Thoracic aorta (tissue), 2 donors: ENCODE measurements around the gene ZNF667. TPM values are rescaled to one million over a fixed set of nuclear protein-coding genes. Genes with fewer than 3 reads are reported as not detected.
A peak's percentile ranks its signal among the peaks of the same experiment; 100 is the strongest.

ENCODE experiments used
- ATAC-seq: fragments of 150-250 bp; one replicate; pipeline ENCODE4 v1.8.0; 2017; ENCODE audit warnings: low read depth; ENCODE audit not compliant: insufficient number of reproducible peaks, low FRiP score
- DNase-seq: peaks from one replicate; pipeline ENCODE4 v3.0.0-alpha.2; 2020; ENCODE audit warnings: low spot score
- H3K27ac ChIP-seq, 2 donors: fragments of 200-600 bp; sonication (generic); 1 replicate in 1 of 2; 2 replicates in 1 of 2; pipeline ENCODE4 v1.5.1; 2016; ENCODE audit warnings: mild to moderate bottlenecking in 2 of 2, moderate library complexity in 2 of 2
- H3K27me3 ChIP-seq: fragments of 200-600 bp; sonication (generic); replicated peaks from 2 replicates; pipeline ENCODE4 v1.6.0; 2016; ENCODE audit warnings: mild to moderate bottlenecking; ENCODE audit not compliant: insufficient read depth
- H3K36me3 ChIP-seq: fragments of 200-600 bp; sonication (generic); one replicate; pipeline ENCODE4 v1.5.1; 2016
- H3K4me1 ChIP-seq, 2 donors: fragments of 200-600 bp; sonication (generic); 1 replicate in 1 of 2; 2 replicates in 1 of 2; pipeline versions ENCODE4 v1.5.1 to v1.6.0; 2016; ENCODE audit warnings: low read depth in 2 of 2, mild to moderate bottlenecking in 1 of 2; ENCODE audit not compliant: control insufficient read depth in 1 of 2
- H3K4me3 ChIP-seq: fragments of 200-600 bp; sonication (generic); 2 replicates; pipeline ENCODE4 v1.5.1; 2016; ENCODE audit warnings: mild to moderate bottlenecking
- H3K9me3 ChIP-seq: fragments of 200-600 bp; sonication (generic); 2 replicates; pipeline ENCODE4 v1.5.1; 2016
- total RNA-seq, 2 donors: library from RNA; depleted of rRNA; stranded (reverse); fragments of >200 nt; gene quantifications; one replicate each; pipeline versions ENCODE4 v1.1.0 to v1.2.3, GENCODE V29; 2016
- TF ChIP-seq, protein P1 (sequence below): fragments of 200-600 bp; sonication (generic); IDR thresholded peaks from one replicate; pipeline ENCODE4 v1.5.1; 2019; ENCODE audit warnings: antibody characterized with exemption

ZNF667 gene
- total RNA-seq, 2 donors from 2014 or later: 4.6 to 7.8 TPM

- TF ChIP-seq, protein P1, sequence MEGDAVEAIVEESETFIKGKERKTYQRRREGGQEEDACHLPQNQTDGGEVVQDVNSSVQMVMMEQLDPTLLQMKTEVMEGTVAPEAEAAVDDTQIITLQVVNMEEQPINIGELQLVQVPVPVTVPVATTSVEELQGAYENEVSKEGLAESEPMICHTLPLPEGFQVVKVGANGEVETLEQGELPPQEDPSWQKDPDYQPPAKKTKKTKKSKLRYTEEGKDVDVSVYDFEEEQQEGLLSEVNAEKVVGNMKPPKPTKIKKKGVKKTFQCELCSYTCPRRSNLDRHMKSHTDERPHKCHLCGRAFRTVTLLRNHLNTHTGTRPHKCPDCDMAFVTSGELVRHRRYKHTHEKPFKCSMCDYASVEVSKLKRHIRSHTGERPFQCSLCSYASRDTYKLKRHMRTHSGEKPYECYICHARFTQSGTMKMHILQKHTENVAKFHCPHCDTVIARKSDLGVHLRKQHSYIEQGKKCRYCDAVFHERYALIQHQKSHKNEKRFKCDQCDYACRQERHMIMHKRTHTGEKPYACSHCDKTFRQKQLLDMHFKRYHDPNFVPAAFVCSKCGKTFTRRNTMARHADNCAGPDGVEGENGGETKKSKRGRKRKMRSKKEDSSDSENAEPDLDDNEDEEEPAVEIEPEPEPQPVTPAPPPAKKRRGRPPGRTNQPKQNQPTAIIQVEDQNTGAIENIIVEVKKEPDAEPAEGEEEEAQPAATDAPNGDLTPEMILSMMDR: no peak
- DNase-seq (no peak), ATAC-seq (no peak)
- Histone ChIP-seq H3K27me3 (no peaks in the 10 kb centered on the region), H3K9me3 (peaks cover 84% of the 10 kb centered on the region), H3K4me1 (no peaks in the 10 kb centered on the region), H3K4me3 (no peak overlapping the region), H3K27ac (no peak overlapping the region), H3K36me3 (peaks cover 16% of the 10 kb centered on the region)
These were observed 35.8 kb downstream of the ZNF667 start for GRCh38 chr19:56441206-56441792.

DNA sequence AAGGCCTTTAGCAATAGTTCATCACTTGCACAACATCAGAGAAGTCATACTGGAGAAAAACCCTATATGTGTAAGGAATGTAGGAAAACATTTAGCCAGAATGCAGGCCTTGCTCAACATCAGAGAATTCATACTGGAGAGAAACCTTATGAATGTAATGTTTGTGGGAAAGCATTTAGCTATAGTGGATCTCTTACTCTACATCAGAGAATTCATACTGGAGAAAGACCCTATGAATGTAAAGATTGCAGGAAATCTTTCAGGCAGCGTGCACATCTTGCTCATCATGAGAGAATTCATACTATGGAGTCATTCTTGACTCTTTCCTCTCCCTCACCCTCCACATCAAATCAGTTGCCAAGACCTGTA, 53.2 kb downstream of the ZNF667 start:
- H3K4me3 ChIP-seq: peak overlapping the region; percentile 12
- H3K27ac ChIP-seq: no peak overlapping the region
- peaks cover 95% of the 10 kb centered on the region for H3K9me3 ChIP-seq
- DNase-seq: no peak
- TF ChIP-seq, protein P1: no peak
- no peak for ATAC-seq
- peaks cover 37% of the 10 kb centered on the region for H3K36me3 ChIP-seq
- H3K27me3 ChIP-seq: no peaks in the 10 kb centered on the region
- H3K4me1 ChIP-seq: no peaks in the 10 kb centered on the region

GRCh38 chr19:56423276-56423984, 53.7 kb downstream of the ZNF667 start:
- no peak for ATAC-seq

DNA sequence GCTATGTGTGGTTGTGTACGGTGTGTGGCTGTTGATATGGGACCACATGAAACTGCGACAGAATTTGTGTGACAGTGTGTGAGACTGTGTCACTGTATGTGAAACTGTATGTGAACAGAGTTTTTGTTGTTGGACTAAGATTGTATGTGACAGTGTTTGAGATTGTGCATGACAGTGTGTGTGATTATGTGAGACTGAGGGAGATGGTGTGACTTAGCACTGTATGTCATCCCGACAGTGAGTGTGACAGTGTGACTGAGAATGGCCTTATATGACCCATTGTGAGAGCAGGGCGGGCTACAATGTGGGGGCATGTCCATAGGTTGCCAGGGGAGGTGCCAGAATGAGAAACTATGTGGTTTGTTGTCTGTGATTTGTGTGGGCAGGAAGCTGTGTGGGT, 72.1 kb downstream of the ZNF667 start:
- no peaks in the 10 kb centered on the region for H3K27me3 ChIP-seq
- ATAC-seq (no peak), DNase-seq (no peak)
- peaks cover 27% of the 10 kb centered on the region for H3K36me3 ChIP-seq
- H3K4me1 ChIP-seq: peaks cover 6 to 17% of the 10 kb centered on the region in 2 donors
- H3K4me3 ChIP-seq: peak overlapping the region; percentile 76
- no peak overlapping the region for H3K27ac ChIP-seq
- H3K9me3 ChIP-seq: peaks cover 23% of the 10 kb centered on the region
- TF ChIP-seq, protein P1: no peak

More at GRCh38 chr19:56423276-56423984, 53.7 kb downstream of the ZNF667 start:
- no peaks in the 10 kb centered on the region for H3K4me1 ChIP-seq
- peak overlapping the region; percentile 12 for H3K4me3 ChIP-seq
- TF ChIP-seq, protein P1: no peak
- DNase-seq: no peak
- H3K36me3 ChIP-seq: peaks cover 43% of the 10 kb centered on the region
- peaks cover 97% of the 10 kb centered on the region for H3K9me3 ChIP-seq
- no peak overlapping the region for H3K27ac ChIP-seq
- no peaks in the 10 kb centered on the region for H3K27me3 ChIP-seq

DNA sequence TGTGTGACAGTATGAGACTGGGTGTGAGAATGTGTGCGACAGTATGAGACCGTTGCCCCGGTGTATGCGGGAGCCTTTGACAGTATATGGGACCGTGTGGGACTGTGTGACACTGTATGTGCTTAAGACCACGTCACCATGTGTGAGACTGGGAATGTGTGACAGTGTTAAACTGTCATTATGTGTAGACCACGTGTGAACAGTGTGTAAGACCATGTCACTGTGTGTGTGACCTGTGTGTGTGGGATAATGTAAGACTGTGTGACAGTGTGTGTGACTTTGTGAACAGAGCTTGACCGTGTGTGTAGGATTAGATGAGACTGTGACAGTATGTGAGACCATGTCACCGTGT, 72.5 kb downstream of the ZNF667 start:
- Histone ChIP-seq H3K4me3 (peak overlapping the region; percentile 76), H3K9me3 (peaks cover 23% of the 10 kb centered on the region), H3K27ac (peak overlapping the region in 1 of 2 donors; percentile 90), H3K4me1 (peaks cover 6 to 17% of the 10 kb centered on the region in 2 donors), H3K36me3 (peaks cover 24% of the 10 kb centered on the region), H3K27me3 (no peaks in the 10 kb centered on the region)
- ATAC-seq (no peak), DNase-seq (no peak)
- TF ChIP-seq, protein P1: no peak
